ENCODE data around the gene SLC52A3.
"Not testable (repeated sequence)": the region's sequence is repeated elsewhere in the genome, so short reads cannot be mapped to it uniquely, and the experiment has no call there.

Gene SLC52A3

DNA sequence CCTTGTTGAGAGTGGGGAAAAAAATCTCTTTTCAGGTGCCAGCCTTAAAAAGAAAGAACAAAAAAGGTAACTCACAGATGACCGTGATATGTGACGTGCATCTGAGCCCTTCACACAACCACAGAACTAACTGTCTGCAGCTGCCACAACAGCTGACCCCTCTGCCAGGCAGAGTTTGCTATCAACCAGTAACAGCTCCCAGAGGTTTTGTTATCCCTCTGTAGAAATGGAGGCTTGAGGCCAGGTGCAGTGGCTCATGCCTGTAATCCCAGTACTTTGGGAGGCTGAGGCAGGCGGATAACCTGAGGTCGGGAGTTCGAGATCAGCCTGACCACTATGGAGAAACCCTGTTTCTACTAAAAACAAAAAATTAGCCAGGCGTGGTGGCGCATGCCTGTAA, 42.8 kb downstream of the SLC52A3 start:
- no peak for DNase-seq

- DNase-seq, result not testable (repeated sequence)
These were observed 43.5 kb downstream of the SLC52A3 start for GRCh38 chr20:724797-725196.

- DNase-seq, result no peak
These were observed 44.5 kb downstream of the SLC52A3 start for GRCh38 chr20:723756-724155.

- DNase-seq, result no peak
These were observed 45.3 kb downstream of the SLC52A3 start for GRCh38 chr20:722822-723644.

- no peak for DNase-seq
These were observed 46.4 kb downstream of the SLC52A3 start for GRCh38 chr20:721876-722275.

GRCh38 chr20:719816-720215, 48.5 kb downstream of the SLC52A3 start:
- no peak for DNase-seq

- no peak for DNase-seq
These were observed 49.2 kb downstream of the SLC52A3 start for GRCh38 chr20:719068-719467.

- no peak for DNase-seq
These were observed 50.5 kb downstream of the SLC52A3 start for GRCh38 chr20:717832-718231.

GRCh38 chr20:717271-717670, 51.0 kb downstream of the SLC52A3 start:
- no peak for DNase-seq

DNA sequence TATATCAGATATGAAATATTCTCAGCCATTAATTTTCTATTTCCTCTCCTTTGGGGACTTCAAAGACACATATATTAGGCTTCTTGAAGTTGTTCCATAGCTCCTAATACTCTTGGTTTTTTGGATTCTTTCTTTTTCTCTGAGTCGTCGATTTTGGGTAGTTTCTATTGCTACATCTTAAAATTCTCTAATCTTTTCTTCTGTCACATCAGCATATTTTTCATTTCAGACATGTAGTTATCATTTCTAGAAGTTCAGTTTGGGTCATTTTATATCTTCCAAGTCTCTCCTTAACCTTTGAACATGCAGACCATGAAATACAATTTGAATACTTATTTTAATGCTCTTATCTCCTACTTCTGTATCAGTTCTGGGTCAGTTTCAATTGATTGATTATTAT, 53.8 kb downstream of the SLC52A3 start:
- no peak for DNase-seq

DNA sequence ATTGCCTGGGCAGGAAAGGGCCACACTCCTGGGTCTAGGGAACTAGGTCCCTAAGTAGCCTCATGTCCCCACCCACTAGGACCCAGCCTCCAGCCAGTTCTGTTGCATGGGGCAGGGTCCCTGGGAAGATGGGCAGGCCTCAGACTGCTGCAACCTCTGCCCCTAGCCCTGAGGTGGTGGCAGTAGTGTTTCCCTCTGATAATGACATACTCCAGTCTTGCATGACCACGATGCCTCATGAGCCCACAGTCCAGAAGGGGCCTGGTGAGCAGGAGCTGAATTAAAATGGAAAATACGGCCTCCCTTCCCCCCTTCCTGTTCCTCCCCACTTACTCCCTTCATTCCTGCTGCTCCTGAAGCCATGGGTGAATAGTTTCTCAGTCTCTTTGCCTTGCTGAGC, 56.7 kb downstream of the SLC52A3 start:
- DNase-seq, result no peak

DNA sequence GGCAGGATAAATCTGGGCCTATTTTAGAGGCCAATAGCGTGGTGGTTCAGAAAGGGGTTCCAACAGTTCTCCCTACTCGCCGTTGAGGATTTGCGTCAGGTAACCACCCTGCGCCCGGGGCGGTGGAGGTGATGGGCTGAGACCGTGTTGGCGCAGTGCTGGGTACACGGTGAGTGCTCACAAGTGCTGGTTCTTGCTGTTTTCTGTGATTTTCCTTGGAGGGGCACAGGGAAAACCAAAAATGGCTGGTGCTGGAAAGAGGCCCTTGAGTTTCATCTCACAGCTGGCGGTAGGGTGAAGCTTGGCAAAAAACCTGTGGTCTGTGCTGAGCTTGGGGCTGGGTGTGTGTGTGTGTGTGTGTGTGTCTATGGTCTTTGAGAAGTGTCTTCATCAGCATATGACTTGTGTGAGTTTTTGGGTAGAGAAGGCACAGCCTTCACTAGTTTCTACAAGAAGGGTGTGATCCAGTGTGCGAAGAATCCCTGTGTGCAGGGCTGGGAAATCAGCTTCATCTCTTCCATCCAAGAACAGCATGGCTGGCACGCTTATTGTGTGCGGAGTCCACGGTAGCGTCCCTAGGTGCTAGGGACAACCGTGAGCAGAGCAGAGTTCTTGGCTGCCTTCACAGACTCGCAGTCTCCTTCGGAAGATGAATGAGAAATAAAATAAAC, 57.4 kb downstream of the SLC52A3 start:
- no peak for DNase-seq
